WTC11 (cell line): ENCODE results near the gene CD28. TPM values are rescaled to one million over a fixed set of nuclear protein-coding genes. Genes with fewer than 3 reads are reported as not detected.

Experiments
- ATAC-seq: fragments of 200-7000 bp; cut with Tn5 transposase; 2 replicates; pipeline ENCODE4 v1.10.0; 2021; ENCODE audit warnings: mild to moderate bottlenecking, moderate library complexity
- CTCF ChIA-PET: fragments of 300-600 bp; sonication (Branson Sonifier 250); formaldehyde crosslinking; loops from one replicate; lab custom pipeline; 2021; ENCODE audit warnings: antibody characterized with exemption; lab: Charles Lee
- POLR2A ChIA-PET: fragments of 350-600 bp; sonication (Branson Sonifier 250); formaldehyde crosslinking; loops from one replicate; lab custom pipeline; 2021; ENCODE audit warnings: antibody characterized with exemption; lab: Charles Lee
- DNase-seq: peaks from one replicate; pipeline ENCODE4 v3.0.0; 2021; ENCODE audit warnings: low spot score
- H3K27ac Mint-ChIP-seq: 2 replicates; pipeline ENCODE4 v1.8.0; 2021; ENCODE audit warnings: mixed read lengths
- H3K27me3 Mint-ChIP-seq: 2 replicates; pipeline ENCODE4 v1.8.0; 2021; ENCODE audit warnings: low read depth, mild to moderate bottlenecking, moderate library complexity, mixed read lengths
- H3K36me3 Mint-ChIP-seq: 2 replicates; pipeline ENCODE4 v1.8.0; 2021; ENCODE audit warnings: mixed read lengths
- H3K4me1 Mint-ChIP-seq: 2 replicates; pipeline ENCODE4 v1.8.0; 2022; ENCODE audit warnings: mixed read lengths
- H3K4me3 Mint-ChIP-seq: 2 replicates; pipeline ENCODE4 v1.8.0; 2021; ENCODE audit warnings: mild to moderate bottlenecking, moderate library complexity, mixed read lengths
- H3K9me3 Mint-ChIP-seq: 2 replicates; pipeline ENCODE4 v1.8.0; 2021; ENCODE audit warnings: mixed read lengths
- CREB1 ChIP-seq: sonication (generic); formaldehyde crosslinking; IDR thresholded peaks from 2 replicates; pipeline ENCODE4 v1.8.0; 2023; ENCODE audit warnings: mild to moderate bottlenecking, missing genetic modification reagents
- FOXJ3 ChIP-seq: sonication (generic); formaldehyde crosslinking; IDR thresholded peaks from 2 replicates; pipeline ENCODE4 v1.9.0; 2021; ENCODE audit warnings: missing genetic modification reagents, mild to moderate bottlenecking, borderline replicate concordance
- RELA ChIP-seq: sonication (generic); formaldehyde crosslinking; IDR thresholded peaks from 2 replicates; pipeline ENCODE4 v1.8.1; 2022; ENCODE audit warnings: missing genetic modification reagents, mild to moderate bottlenecking, borderline replicate concordance
- TEAD4 ChIP-seq: sonication (generic); formaldehyde crosslinking; IDR thresholded peaks from 2 replicates; pipeline ENCODE4 v1.8.0; 2022; ENCODE audit warnings: mild to moderate bottlenecking, missing genetic modification reagents
- ZNF138 ChIP-seq: sonication (generic); formaldehyde crosslinking; conservative IDR thresholded peaks from 2 replicates; pipeline ENCODE4 v1.8.1; 2022; ENCODE audit warnings: mild to moderate bottlenecking, moderate library complexity, missing genetic modification reagents
- ZNF317 ChIP-seq: sonication (generic); formaldehyde crosslinking; IDR thresholded peaks from 2 replicates; pipeline ENCODE4 v1.8.1; 2023; ENCODE audit warnings: low read depth, mild to moderate bottlenecking, moderate library complexity, missing genetic modification reagents, borderline replicate concordance
- total RNA-seq: library from RNA; stranded (reverse); gene quantifications from 3 replicates; pipeline ENCODE4 v1.2.3, GENCODE V29; 2021
- TF ChIP-seq, protein P1 (sequence below): fragments of 250-450 bp; sonication (Bioruptor Pico); IDR thresholded peaks from 2 replicates; pipeline ENCODE4 v1.9.0; 2021; ENCODE audit warnings: mild to moderate bottlenecking
- TF ChIP-seq, protein P2 (sequence below): fragments of 250-450 bp; sonication (Bioruptor Pico); IDR thresholded peaks from 2 replicates; pipeline ENCODE4 v1.8.0; 2021; ENCODE audit warnings: mild to moderate bottlenecking
- TF ChIP-seq, protein P3 (sequence below): fragments of 250-450 bp; sonication (Bioruptor Pico); IDR thresholded peaks from 2 replicates; pipeline ENCODE4 v1.9.0; 2021; ENCODE audit warnings: mild to moderate bottlenecking
- TF ChIP-seq, protein P4 (sequence below): sonication (generic); formaldehyde crosslinking; IDR thresholded peaks from 2 replicates; pipeline ENCODE4 v1.8.1; 2022; ENCODE audit warnings: missing genetic modification reagents, borderline replicate concordance
- TF ChIP-seq, protein P5 (sequence below): sonication (generic); formaldehyde crosslinking; IDR thresholded peaks from 2 replicates; pipeline ENCODE4 v1.8.1; 2023; ENCODE audit warnings: mild to moderate bottlenecking, missing genetic modification reagents
- TF ChIP-seq, protein P6 (sequence below): sonication (generic); formaldehyde crosslinking; IDR thresholded peaks from 2 replicates; pipeline ENCODE4 v1.8.1; 2023; ENCODE audit warnings: mild to moderate bottlenecking, missing genetic modification reagents, borderline replicate concordance
- TF ChIP-seq, protein P7 (sequence below): sonication (generic); formaldehyde crosslinking; IDR thresholded peaks from 2 replicates; pipeline ENCODE4 v1.8.1; 2023; ENCODE audit warnings: mild to moderate bottlenecking, missing genetic modification reagents, moderate library complexity

The CD28 gene
- total RNA-seq, 1 experiment from 2014 or later, result 0.11 TPM

DNA sequence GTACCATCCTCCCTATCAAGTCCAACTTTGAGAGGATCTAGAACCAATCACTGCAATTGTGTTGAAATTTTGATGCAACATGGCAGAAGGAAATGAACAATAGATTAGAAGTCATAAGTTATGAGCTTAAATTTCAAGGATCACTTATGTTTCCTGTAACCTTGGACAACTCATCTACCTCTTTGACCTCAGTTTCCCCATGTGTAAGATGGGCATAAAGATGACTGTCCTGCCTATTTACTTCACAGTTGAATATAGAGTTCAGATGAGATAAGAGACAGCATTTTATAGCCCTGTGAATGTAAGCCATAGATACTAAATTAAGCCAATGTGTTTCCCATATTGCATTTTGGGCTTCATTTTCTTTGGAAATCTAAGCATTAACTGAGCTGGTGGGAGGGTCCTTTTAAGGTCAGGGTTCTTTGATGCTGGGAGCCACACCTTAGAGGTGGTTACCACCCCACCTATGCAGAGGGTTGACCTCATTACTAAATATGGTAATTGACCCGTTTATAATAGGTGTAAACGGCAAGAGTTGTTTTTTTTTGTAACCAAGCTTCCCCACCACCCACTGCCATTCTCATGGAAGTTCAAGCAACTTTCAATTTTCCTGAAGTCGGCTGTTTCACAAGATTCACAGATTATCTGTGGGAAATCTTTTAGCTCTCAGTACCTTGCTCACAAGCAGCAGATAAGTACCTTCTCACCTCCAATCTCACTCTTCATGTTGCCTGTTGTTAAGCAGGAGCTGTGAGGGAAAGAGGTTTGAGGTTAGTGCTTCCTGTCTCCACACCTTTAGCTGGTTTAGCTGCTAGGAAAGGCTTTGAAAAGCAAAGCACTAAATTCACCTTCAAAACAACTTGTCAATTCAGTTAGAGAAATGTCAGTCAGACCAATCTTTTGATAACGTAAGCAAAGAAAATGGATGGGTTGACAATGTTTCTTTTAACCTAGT is 13.3 kb downstream of the CD28 start:
- DNase-seq, result no peak

DNA sequence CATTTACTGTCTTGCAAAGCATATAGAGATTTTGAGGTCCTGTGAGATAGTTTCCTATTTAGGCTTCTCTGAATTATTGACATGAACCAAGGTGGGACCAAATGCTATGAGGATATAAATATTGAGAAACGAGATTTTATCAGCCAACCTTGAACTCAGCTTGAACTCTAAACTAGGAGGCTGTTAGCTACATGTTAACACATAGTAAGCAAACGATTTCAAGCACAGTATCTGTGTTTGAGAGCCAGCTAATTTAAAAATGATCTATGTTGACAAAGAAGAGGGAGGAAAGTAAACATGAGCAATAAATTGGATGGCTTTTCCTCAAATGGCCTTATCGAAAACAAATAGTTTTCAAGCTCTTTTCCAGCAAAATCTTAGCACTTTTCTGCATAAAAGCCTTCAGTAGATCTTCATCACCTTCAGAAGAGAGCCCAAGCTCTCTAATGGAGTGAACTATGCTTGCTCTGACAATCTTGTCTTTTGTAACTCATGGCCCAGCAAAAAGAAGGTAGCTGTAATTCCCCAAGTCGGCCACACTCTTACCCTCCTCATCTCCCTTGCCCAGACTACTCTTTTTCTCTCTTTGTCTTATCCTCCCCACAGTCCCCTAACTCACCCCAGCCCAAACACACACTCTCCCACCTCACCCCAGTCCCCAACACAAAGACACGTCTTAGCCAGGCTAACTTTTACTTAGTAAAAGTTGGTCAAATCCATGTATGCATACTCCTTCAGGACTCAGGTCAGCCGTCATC is 14.7 kb downstream of the CD28 start:
- H3K4me1 Mint-ChIP-seq, result peaks cover 38% of the 10 kb centered on the region
- H3K27me3 Mint-ChIP-seq, result no peaks in the 10 kb centered on the region
- ChIA-PET POLR2A (no interaction called here), CTCF (interaction anchor here (0.6 to 1.7 kb wide), 8 partner anchors 18 to 189 kb away, joined by 3 to 8 read pairs (median 3); no protein-coding TSS in a partner anchor)
- H3K9me3 Mint-ChIP-seq, result peaks cover 17% of the 10 kb centered on the region
- H3K27ac Mint-ChIP-seq, result peak overlapping the region; percentile 82
- ATAC-seq (peak; percentile 86), DNase-seq (no peak)
- no peaks in the 10 kb centered on the region for H3K36me3 Mint-ChIP-seq
- H3K4me3 Mint-ChIP-seq, result no peak overlapping the region
- TF ChIP-seq, protein P1, sequence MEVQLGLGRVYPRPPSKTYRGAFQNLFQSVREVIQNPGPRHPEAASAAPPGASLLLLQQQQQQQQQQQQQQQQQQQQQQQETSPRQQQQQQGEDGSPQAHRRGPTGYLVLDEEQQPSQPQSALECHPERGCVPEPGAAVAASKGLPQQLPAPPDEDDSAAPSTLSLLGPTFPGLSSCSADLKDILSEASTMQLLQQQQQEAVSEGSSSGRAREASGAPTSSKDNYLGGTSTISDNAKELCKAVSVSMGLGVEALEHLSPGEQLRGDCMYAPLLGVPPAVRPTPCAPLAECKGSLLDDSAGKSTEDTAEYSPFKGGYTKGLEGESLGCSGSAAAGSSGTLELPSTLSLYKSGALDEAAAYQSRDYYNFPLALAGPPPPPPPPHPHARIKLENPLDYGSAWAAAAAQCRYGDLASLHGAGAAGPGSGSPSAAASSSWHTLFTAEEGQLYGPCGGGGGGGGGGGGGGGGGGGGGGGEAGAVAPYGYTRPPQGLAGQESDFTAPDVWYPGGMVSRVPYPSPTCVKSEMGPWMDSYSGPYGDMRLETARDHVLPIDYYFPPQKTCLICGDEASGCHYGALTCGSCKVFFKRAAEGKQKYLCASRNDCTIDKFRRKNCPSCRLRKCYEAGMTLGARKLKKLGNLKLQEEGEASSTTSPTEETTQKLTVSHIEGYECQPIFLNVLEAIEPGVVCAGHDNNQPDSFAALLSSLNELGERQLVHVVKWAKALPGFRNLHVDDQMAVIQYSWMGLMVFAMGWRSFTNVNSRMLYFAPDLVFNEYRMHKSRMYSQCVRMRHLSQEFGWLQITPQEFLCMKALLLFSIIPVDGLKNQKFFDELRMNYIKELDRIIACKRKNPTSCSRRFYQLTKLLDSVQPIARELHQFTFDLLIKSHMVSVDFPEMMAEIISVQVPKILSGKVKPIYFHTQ (CRISPR knock-in tag), result no peak
- TF ChIP-seq TEAD4 (no peak), RELA (CRISPR knock-in tag) (no peak), CREB1 (no peak), ZNF138 (CRISPR knock-in tag) (no peak)
- TF ChIP-seq, protein P2, sequence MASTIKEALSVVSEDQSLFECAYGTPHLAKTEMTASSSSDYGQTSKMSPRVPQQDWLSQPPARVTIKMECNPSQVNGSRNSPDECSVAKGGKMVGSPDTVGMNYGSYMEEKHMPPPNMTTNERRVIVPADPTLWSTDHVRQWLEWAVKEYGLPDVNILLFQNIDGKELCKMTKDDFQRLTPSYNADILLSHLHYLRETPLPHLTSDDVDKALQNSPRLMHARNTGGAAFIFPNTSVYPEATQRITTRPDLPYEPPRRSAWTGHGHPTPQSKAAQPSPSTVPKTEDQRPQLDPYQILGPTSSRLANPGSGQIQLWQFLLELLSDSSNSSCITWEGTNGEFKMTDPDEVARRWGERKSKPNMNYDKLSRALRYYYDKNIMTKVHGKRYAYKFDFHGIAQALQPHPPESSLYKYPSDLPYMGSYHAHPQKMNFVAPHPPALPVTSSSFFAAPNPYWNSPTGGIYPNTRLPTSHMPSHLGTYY (CRISPR knock-in tag), result no peak

More for the DNA sequence above, 13.3 kb downstream of the CD28 start:
- Mint-ChIP-seq H3K4me1 (peaks cover 38% of the 10 kb centered on the region), H3K36me3 (no peaks in the 10 kb centered on the region), H3K9me3 (peaks cover 17% of the 10 kb centered on the region), H3K4me3 (no peak overlapping the region), H3K27me3 (no peaks in the 10 kb centered on the region), H3K27ac (peak overlapping the region; percentile 28; the same call in 1 of the 2 replicates)
- POLR2A ChIA-PET, result no interaction called here
- CTCF ChIA-PET, result interaction anchor here (1.7 kb wide), 1 partner anchor 190 kb away, joined by 4 read pairs; no protein-coding TSS in a partner anchor
- TF ChIP-seq, protein P3, sequence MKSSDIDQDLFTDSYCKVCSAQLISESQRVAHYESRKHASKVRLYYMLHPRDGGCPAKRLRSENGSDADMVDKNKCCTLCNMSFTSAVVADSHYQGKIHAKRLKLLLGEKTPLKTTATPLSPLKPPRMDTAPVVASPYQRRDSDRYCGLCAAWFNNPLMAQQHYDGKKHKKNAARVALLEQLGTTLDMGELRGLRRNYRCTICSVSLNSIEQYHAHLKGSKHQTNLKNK (CRISPR knock-in tag), result no peak
- TF ChIP-seq ZNF317 (CRISPR knock-in tag), result no peak
- TF ChIP-seq, protein P4, sequence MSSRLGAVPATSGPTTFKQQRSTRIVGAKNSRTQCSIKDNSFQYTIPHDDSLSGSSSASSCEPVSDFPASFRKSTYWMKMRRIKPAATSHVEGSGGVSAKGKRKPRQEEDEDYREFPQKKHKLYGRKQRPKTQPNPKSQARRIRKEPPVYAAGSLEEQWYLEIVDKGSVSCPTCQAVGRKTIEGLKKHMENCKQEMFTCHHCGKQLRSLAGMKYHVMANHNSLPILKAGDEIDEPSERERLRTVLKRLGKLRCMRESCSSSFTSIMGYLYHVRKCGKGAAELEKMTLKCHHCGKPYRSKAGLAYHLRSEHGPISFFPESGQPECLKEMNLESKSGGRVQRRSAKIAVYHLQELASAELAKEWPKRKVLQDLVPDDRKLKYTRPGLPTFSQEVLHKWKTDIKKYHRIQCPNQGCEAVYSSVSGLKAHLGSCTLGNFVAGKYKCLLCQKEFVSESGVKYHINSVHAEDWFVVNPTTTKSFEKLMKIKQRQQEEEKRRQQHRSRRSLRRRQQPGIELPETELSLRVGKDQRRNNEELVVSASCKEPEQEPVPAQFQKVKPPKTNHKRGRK (CRISPR knock-in tag), result no peak
- TF ChIP-seq, protein P5, sequence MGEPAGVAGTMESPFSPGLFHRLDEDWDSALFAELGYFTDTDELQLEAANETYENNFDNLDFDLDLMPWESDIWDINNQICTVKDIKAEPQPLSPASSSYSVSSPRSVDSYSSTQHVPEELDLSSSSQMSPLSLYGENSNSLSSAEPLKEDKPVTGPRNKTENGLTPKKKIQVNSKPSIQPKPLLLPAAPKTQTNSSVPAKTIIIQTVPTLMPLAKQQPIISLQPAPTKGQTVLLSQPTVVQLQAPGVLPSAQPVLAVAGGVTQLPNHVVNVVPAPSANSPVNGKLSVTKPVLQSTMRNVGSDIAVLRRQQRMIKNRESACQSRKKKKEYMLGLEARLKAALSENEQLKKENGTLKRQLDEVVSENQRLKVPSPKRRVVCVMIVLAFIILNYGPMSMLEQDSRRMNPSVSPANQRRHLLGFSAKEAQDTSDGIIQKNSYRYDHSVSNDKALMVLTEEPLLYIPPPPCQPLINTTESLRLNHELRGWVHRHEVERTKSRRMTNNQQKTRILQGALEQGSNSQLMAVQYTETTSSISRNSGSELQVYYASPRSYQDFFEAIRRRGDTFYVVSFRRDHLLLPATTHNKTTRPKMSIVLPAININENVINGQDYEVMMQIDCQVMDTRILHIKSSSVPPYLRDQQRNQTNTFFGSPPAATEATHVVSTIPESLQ, result no peak
- TF ChIP-seq, protein P6, sequence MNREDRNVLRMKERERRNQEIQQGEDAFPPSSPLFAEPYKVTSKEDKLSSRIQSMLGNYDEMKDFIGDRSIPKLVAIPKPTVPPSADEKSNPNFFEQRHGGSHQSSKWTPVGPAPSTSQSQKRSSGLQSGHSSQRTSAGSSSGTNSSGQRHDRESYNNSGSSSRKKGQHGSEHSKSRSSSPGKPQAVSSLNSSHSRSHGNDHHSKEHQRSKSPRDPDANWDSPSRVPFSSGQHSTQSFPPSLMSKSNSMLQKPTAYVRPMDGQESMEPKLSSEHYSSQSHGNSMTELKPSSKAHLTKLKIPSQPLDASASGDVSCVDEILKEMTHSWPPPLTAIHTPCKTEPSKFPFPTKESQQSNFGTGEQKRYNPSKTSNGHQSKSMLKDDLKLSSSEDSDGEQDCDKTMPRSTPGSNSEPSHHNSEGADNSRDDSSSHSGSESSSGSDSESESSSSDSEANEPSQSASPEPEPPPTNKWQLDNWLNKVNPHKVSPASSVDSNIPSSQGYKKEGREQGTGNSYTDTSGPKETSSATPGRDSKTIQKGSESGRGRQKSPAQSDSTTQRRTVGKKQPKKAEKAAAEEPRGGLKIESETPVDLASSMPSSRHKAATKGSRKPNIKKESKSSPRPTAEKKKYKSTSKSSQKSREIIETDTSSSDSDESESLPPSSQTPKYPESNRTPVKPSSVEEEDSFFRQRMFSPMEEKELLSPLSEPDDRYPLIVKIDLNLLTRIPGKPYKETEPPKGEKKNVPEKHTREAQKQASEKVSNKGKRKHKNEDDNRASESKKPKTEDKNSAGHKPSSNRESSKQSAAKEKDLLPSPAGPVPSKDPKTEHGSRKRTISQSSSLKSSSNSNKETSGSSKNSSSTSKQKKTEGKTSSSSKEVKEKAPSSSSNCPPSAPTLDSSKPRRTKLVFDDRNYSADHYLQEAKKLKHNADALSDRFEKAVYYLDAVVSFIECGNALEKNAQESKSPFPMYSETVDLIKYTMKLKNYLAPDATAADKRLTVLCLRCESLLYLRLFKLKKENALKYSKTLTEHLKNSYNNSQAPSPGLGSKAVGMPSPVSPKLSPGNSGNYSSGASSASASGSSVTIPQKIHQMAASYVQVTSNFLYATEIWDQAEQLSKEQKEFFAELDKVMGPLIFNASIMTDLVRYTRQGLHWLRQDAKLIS, result no peak
- TF ChIP-seq, protein P7, sequence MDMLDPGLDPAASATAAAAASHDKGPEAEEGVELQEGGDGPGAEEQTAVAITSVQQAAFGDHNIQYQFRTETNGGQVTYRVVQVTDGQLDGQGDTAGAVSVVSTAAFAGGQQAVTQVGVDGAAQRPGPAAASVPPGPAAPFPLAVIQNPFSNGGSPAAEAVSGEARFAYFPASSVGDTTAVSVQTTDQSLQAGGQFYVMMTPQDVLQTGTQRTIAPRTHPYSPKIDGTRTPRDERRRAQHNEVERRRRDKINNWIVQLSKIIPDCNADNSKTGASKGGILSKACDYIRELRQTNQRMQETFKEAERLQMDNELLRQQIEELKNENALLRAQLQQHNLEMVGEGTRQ (CRISPR knock-in tag), result no peak
- TF ChIP-seq FOXJ3 (CRISPR knock-in tag), result no peak
- no peak for ATAC-seq
